Endodermal cell (in vitro differentiated cells): Measurements from ENCODE around the gene SRD5A1. TPM values are rescaled to one million over a fixed set of nuclear protein-coding genes. Genes with fewer than 3 reads are reported as not detected.
"Not testable (repeated sequence)": the region's sequence is repeated elsewhere in the genome, so short reads cannot be mapped to it uniquely, and the experiment has no call there.

Source experiments
- DNase-seq: peaks from one replicate; pipeline ENCODE4 v3.0.0-alpha.2; 2017
- H3K27ac ChIP-seq: 2 replicates; pipeline ENCODE4 v1.5.1; 2013; ENCODE audit warnings: mild to moderate bottlenecking, low read depth, low read length, moderate library complexity
- H3K27me3 ChIP-seq: 2 replicates; pipeline ENCODE4 v1.6.1; 2013; ENCODE audit warnings: mild to moderate bottlenecking, low read length, moderate library complexity; ENCODE audit not compliant: insufficient read depth, control insufficient read depth, poor library complexity, severe bottlenecking
- H3K36me3 ChIP-seq: 2 replicates; pipeline ENCODE4 v1.7.0; 2013; ENCODE audit warnings: mild to moderate bottlenecking, low read length, moderate library complexity; ENCODE audit not compliant: control insufficient read depth, insufficient read depth
- H3K4me1 ChIP-seq: one replicate; pipeline ENCODE4 v1.7.0; 2013; ENCODE audit warnings: low read length; ENCODE audit not compliant: control insufficient read depth, insufficient read depth
- H3K4me3 ChIP-seq: 2 replicates; pipeline ENCODE4 v1.5.1; 2013; ENCODE audit warnings: mild to moderate bottlenecking, low read length, moderate library complexity
- H3K9ac ChIP-seq: 2 replicates; pipeline ENCODE4 v1.6.1; 2013; ENCODE audit warnings: mild to moderate bottlenecking, low read length, moderate library complexity; ENCODE audit not compliant: poor library complexity, severe bottlenecking; ENCODE audit errors: extremely low read depth
- H3K9me3 ChIP-seq: 2 replicates; pipeline ENCODE4 v1.6.1; 2013; ENCODE audit warnings: mild to moderate bottlenecking, low read length, moderate library complexity; ENCODE audit not compliant: control insufficient read depth
- H3K27ac Mint-ChIP-seq: 2 replicates; pipeline ENCODE4 v1.8.0; 2020; ENCODE audit warnings: mixed read lengths
- H3K27me3 Mint-ChIP-seq: 2 replicates; pipeline ENCODE4 v1.8.0; 2021; ENCODE audit warnings: mild to moderate bottlenecking, mixed read lengths; ENCODE audit not compliant: insufficient read depth
- H3K36me3 Mint-ChIP-seq: 2 replicates; pipeline ENCODE4 v1.8.0; 2020; ENCODE audit warnings: low read depth, mixed read lengths
- H3K4me1 Mint-ChIP-seq: 2 replicates; pipeline ENCODE4 v1.8.0; 2020; ENCODE audit warnings: mixed read lengths
- H3K4me3 Mint-ChIP-seq: 2 replicates; pipeline ENCODE4 v1.8.0; 2020; ENCODE audit warnings: mild to moderate bottlenecking, moderate library complexity, mixed read lengths
- H3K9me3 Mint-ChIP-seq: 2 replicates; pipeline ENCODE4 v1.8.0; 2020; ENCODE audit warnings: mild to moderate bottlenecking, mixed read lengths
- WGBS, 2 experiments: methylation state at CpG; one replicate each; pipeline versions ENCODE4 v1.1.5 to v1.1.7; 2013; ENCODE audit warnings: missing lambda C conversion rate in 2 of 2, mixed read lengths in 1 of 2; ENCODE audit not compliant: insufficient coverage in 1 of 2, insufficient read length in 1 of 2; 5-methylcytosine and 5-hydroxymethylcytosine counted together
- total RNA-seq, 2 donors: library from RNA; stranded (reverse); fragmentation: NEBNext Ultra II Directional in 1 of 2; extraction: Animal tissue kit (Norgen Biotek cat#: 25700) in 1 of 2; gene quantifications; 2 replicates in 1 of 2; 3 replicates in 1 of 2; pipeline ENCODE4 v1.2.1, GENCODE V29; 2021
- TF ChIP-seq, protein P1 (sequence below): fragments of 200-600 bp; sonication (generic); conservative IDR thresholded peaks from 2 replicates; pipeline ENCODE4 v1.5.0; 2021; ENCODE audit warnings: antibody characterized with exemption, mild to moderate bottlenecking

The SRD5A1 gene
- total RNA-seq, 2 donors from 2014 or later, result 15.0 to 16.2 TPM

DNA sequence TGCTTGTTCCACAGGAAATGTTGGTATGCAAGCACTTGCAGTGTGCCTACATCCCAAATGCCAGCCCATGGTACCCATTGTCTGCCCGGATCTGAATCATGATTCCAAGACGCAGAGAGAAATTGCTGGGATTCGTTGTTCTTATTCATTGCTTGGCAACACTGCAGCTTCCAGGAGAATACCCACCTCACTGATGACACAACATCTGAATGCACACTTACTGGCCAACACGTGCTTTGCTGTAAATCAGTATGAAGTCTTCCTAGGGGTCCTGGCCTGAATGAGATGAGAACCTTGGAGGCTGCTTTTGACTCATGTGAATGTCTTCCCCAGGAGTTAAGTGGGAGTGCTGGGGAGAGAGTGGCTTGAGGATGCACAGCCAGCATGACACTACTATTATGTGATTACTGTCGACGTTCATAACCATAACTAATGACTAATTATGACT is 11.6 kb downstream of the SRD5A1 start:
- Mint-ChIP-seq H3K36me3 (peaks cover 23% of the 10 kb centered on the region), H3K27me3 (peaks cover 1% of the 10 kb centered on the region), H3K9me3 (peaks cover 5% of the 10 kb centered on the region), H3K4me3 (no peak overlapping the region), H3K4me1 (peaks cover 15% of the 10 kb centered on the region), H3K27ac (no peak overlapping the region)
- TF ChIP-seq, protein P1, sequence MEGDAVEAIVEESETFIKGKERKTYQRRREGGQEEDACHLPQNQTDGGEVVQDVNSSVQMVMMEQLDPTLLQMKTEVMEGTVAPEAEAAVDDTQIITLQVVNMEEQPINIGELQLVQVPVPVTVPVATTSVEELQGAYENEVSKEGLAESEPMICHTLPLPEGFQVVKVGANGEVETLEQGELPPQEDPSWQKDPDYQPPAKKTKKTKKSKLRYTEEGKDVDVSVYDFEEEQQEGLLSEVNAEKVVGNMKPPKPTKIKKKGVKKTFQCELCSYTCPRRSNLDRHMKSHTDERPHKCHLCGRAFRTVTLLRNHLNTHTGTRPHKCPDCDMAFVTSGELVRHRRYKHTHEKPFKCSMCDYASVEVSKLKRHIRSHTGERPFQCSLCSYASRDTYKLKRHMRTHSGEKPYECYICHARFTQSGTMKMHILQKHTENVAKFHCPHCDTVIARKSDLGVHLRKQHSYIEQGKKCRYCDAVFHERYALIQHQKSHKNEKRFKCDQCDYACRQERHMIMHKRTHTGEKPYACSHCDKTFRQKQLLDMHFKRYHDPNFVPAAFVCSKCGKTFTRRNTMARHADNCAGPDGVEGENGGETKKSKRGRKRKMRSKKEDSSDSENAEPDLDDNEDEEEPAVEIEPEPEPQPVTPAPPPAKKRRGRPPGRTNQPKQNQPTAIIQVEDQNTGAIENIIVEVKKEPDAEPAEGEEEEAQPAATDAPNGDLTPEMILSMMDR, result no peak
- no peaks in the 10 kb centered on the region for H3K4me1 ChIP-seq
- peaks cover 5% of the 10 kb centered on the region for H3K36me3 ChIP-seq
- no peak for DNase-seq
- no peak overlapping the region for H3K27ac ChIP-seq
- H3K4me3 ChIP-seq, result no peak overlapping the region
- no peak overlapping the region for H3K9ac ChIP-seq
- H3K9me3 ChIP-seq, result no peaks in the 10 kb centered on the region
- H3K27me3 ChIP-seq, result no peaks in the 10 kb centered on the region
- 90 to 93% methylated on average over 3 to 6 of the region's 6 CpGs for WGBS, 2 experiments

DNA sequence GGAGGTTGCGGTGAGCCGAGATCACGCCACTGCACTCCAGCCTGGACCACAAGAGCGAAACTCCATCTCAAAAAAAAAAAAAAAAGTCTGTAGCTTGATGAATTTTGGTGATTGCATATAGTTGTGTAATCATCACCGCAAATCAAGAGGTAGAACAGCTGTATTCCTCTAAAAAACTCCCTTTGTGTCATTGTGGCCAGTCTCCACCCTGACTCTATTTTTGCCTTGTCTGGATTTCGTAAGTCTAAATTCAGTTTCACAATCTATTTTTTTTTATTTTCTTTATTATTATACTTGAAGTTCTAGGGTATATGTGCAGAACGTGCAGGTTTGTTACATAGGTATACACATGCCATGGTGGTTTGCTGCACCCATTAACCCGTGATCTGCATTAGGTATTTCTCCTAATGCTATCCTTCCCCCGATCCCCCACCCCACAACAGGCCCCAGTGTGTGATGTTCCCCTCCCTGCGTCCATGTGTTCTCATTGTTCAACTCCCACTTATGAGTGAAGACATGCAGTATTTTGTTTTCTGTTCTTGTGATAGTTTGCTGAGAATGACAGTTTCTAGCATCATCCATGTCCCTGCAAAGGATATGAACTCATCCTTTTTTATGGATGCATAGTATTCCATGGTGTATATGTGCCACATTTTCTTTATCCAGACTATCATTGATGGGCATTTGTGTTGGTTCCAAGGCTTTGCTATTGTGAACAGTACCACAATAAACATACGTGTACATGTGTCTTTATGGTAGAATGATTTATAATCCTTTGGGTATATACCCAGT is 12.5 kb downstream of the SRD5A1 start:
- not testable (repeated sequence) for H3K4me1 ChIP-seq, H3K9ac ChIP-seq, H3K27me3 Mint-ChIP-seq, DNase-seq, H3K9me3 ChIP-seq, H3K9me3 Mint-ChIP-seq, H3K27ac Mint-ChIP-seq, H3K4me3 ChIP-seq, H3K36me3 ChIP-seq, H3K27ac ChIP-seq, H3K27me3 ChIP-seq, H3K4me3 Mint-ChIP-seq
- H3K4me1 Mint-ChIP-seq, result peaks cover 15% of the 10 kb centered on the region
- peaks cover 26% of the 10 kb centered on the region for H3K36me3 Mint-ChIP-seq
- 86 to 95% methylated on average over 6 to 11 of the region's 11 CpGs for WGBS, 2 experiments

DNA sequence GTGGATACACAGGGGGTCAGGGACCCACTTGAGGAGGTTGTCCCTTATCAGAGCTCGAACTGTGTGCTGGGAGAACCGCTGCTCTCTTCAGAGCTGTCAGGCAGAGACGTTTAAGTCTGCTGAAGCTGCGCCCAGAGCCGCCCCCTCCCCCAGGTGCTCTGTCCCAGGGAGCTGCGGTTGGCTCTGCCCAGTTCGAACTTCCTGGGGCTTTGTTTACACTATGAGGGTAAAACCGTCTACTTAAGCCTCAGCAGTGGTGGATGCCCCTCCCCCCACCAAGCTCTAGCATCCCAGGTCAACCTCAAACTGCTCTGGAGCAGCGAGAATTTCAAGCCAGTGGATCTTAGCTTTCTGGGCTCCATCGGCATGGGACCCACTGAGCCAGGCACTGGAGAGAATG is 15.9 kb downstream of the SRD5A1 start:
- H3K27me3 Mint-ChIP-seq, result no peaks in the 10 kb centered on the region
- H3K36me3 Mint-ChIP-seq, result peaks cover 28% of the 10 kb centered on the region
- peaks cover 8% of the 10 kb centered on the region for H3K4me1 Mint-ChIP-seq
- Histone ChIP-seq H3K9ac (no peak overlapping the region), H3K4me3 (no peak overlapping the region), H3K27ac (no peak overlapping the region), H3K9me3 (no peaks in the 10 kb centered on the region), H3K4me1 (no peaks in the 10 kb centered on the region), H3K27me3 (no peaks in the 10 kb centered on the region), H3K36me3 (peaks cover 8% of the 10 kb centered on the region)
- no peak overlapping the region for H3K4me3 Mint-ChIP-seq
- peaks cover 9% of the 10 kb centered on the region for H3K9me3 Mint-ChIP-seq
- TF ChIP-seq, protein P1, result no peak
- no peak for DNase-seq
- no peak overlapping the region for H3K27ac Mint-ChIP-seq
- WGBS, 2 experiments, result 77 to 80% methylated on average over 7 to 10 of the region's 10 CpGs
